OCI-M1 (cell line): Measurements from ENCODE around the gene INS.

ENCODE experiments used
- DNase-seq: peaks from one replicate; lab custom pipeline; 2025; lab: John Stamatoyannopoulos, UW

The INS gene

GRCh38 chr11:2164861-2165555, 4.0 kb upstream of the INS start:
- no peak for DNase-seq

- DNase-seq = no peak
Observed at GRCh38 chr11:2164081-2164480, 3.1 kb upstream of the INS start.

- DNase-seq = no peak
Observed at GRCh38 chr11:2163428-2163978, 2.5 kb upstream of the INS start.

- DNase-seq = no peak
Observed at GRCh38 chr11:2159536-2160413, 1.2 kb downstream of the INS start.

- DNase-seq = no peak
Observed at GRCh38 chr11:2158966-2159365, 2.0 kb downstream of the INS start.

GRCh38 chr11:2158296-2158737, 2.7 kb downstream of the INS start:
- DNase-seq = no peak

GRCh38 chr11:2157294-2158040, 3.5 kb downstream of the INS start:
- DNase-seq = no peak

- peak; percentile 74 for DNase-seq
Observed at GRCh38 chr11:2156416-2157182, 4.4 kb downstream of the INS start.

GRCh38 chr11:2155511-2155910, 5.5 kb downstream of the INS start:
- DNase-seq = no peak

GRCh38 chr11:2154889-2155288, 6.1 kb downstream of the INS start:
- DNase-seq = no peak

GRCh38 chr11:2154195-2154585, 6.8 kb downstream of the INS start:
- DNase-seq = no peak

- DNase-seq = no peak
Observed at GRCh38 chr11:2153581-2154194, 7.3 kb downstream of the INS start.

- DNase-seq = peak; percentile 86
Observed at GRCh38 chr11:2151500-2152257, 9.3 kb downstream of the INS start.

- DNase-seq = peak; percentile 53
Observed at GRCh38 chr11:2149864-2150847, 10.9 kb downstream of the INS start.

GRCh38 chr11:2149460-2149859, 11.5 kb downstream of the INS start:
- no peak for DNase-seq

GRCh38 chr11:2148595-2148994, 12.4 kb downstream of the INS start:
- no peak for DNase-seq

GRCh38 chr11:2147391-2147790, 13.6 kb downstream of the INS start:
- no peak for DNase-seq

- DNase-seq = no peak
Observed at GRCh38 chr11:2146051-2146450, 15.0 kb downstream of the INS start.
